GM12891 (cell line): ENCODE data around the gene MSH6.

Experiments used
- POLR2A ChIP-seq: IDR thresholded peaks from 2 replicates; pipeline ENCODE4 v1.6.1; 2011; ENCODE audit warnings: low read depth, low read length, control low read depth
- SPI1 ChIP-seq: IDR thresholded peaks from 2 replicates; pipeline ENCODE4 v1.6.1; 2011; ENCODE audit warnings: low read depth, low read length, control low read depth

DNA sequence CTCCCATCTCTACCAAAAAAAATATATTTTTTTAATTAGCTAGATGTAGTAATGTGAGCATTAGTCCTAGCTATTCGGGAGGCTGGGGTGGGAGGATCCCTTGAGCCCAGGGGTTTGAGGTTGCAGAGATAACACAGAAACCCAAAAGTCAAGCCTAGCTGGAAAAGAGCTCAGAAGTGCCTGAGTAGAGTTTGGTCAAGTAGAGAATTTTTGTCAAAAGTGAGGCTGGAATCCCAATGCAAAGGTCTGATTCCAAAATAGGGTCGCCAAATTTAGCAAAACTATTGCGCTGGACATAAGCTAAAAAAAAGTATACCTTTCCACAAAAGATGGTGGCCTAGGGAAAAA is 15.5 kb upstream of the MSH6 start:
- TF ChIP-seq POLR2A, result no peak
- TF ChIP-seq SPI1, result no peak
